ENCODE results near the gene POTEF. TPM values are rescaled to one million over a fixed set of nuclear protein-coding genes. Genes with fewer than 3 reads are reported as not detected.
"Not testable (repeated sequence)": the region's sequence is repeated elsewhere in the genome, so short reads cannot be mapped to it uniquely, and the experiment has no call there.

Gene POTEF
- total and polyA plus RNA-seq, 2 experiments from 2014 or later = 1.1 to 3.0 TPM

DNA sequence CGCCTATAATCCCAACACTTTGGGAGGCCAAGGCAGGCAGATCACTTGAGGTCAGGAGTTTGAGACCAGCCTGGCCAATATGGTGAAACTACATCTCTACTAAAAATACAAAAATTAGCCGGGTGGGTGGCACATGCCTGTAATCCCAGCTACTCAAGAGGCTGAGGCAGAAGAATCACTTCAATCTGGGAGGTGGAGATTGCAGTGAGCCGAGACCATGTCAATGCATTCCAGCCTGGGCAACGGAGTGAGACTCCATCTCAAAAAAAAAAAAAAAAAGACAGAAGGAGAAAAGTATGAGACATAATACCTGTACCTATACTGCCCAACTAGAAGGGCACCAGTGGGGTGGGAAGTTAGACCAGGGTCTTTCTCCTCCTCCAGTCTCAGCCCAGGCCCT, 30.4 kb upstream of the POTEF start:
- not testable (repeated sequence) for H3K27ac Mint-ChIP-seq; H3K27me3 ChIP-seq (ENCODE audit: insufficient read depth); H3F3A ChIP-seq (replicated peaks; ENCODE audit: low read depth); H4K20me1 ChIP-seq (replicated peaks; ENCODE audit: insufficient read depth); H3K27ac ChIP-seq (ENCODE audit: low read depth); H3K4me1 Mint-ChIP-seq; ATAC-seq; H3K4me2 ChIP-seq; H2AFZ ChIP-seq; DNase-seq (ENCODE audit: low spot score); H3K9me2 ChIP-seq (ENCODE audit: insufficient read depth); H3K9me3 Mint-ChIP-seq; H3K4me3 Mint-ChIP-seq; H3K4me3 ChIP-seq; H3K36me3 ChIP-seq (ENCODE audit: insufficient read depth); H3K79me2 ChIP-seq (replicated peaks; ENCODE audit: insufficient read depth); H3K4me1 ChIP-seq (ENCODE audit: insufficient read depth)
- H3K27me3 Mint-ChIP-seq (ENCODE audit: insufficient read depth, low read depth, poor library complexity) = peaks cover 10% of the 10 kb centered on the region
- peaks cover 42% of the 10 kb centered on the region for H3K36me3 Mint-ChIP-seq (ENCODE audit: low read depth)

DNA sequence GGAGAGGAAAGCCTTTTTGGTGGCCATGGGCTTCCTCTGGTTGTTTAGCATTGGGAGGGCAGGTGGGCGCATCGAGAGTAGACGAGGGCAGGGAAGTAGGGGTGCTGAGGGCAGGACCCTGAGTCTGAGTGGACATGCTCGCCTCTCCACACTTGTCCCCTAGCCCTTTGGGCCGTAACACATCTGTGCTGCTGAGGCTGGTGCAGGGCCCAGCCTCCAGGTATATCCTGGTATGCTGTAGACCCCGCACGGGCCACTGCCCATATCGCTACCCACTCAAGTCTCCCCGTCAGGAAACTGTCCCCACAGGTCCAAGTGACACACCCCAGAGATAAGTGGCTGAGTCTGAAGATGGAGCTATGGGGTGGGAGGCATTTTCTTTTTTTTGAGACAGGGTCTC, 29.6 kb upstream of the POTEF start:
- no peak overlapping the region for H3K27ac Mint-ChIP-seq
- peaks cover 39% of the 10 kb centered on the region for H3K36me3 Mint-ChIP-seq (ENCODE audit: low read depth)

More for the DNA sequence above, 29.6 kb upstream of the POTEF start:
- H3K9me3 Mint-ChIP-seq = no peaks in the 10 kb centered on the region
- TF ChIP-seq EZH2phosphoT487 (IDR thresholded peaks at IDR 0.05; ENCODE audit: unreplicated experiment) (no peak), NANOG (IDR thresholded peaks at IDR 0.05; ENCODE audit: borderline replicate concordance) (no peak), CREB1 (CRISPR knock-in tag; IDR thresholded peaks at IDR 0.05; ENCODE audit: low read depth) (no peak), ZNF114 (CRISPR knock-in tag; IDR thresholded peaks at IDR 0.05) (no peak)
- TF ChIP-seq, protein P1, sequence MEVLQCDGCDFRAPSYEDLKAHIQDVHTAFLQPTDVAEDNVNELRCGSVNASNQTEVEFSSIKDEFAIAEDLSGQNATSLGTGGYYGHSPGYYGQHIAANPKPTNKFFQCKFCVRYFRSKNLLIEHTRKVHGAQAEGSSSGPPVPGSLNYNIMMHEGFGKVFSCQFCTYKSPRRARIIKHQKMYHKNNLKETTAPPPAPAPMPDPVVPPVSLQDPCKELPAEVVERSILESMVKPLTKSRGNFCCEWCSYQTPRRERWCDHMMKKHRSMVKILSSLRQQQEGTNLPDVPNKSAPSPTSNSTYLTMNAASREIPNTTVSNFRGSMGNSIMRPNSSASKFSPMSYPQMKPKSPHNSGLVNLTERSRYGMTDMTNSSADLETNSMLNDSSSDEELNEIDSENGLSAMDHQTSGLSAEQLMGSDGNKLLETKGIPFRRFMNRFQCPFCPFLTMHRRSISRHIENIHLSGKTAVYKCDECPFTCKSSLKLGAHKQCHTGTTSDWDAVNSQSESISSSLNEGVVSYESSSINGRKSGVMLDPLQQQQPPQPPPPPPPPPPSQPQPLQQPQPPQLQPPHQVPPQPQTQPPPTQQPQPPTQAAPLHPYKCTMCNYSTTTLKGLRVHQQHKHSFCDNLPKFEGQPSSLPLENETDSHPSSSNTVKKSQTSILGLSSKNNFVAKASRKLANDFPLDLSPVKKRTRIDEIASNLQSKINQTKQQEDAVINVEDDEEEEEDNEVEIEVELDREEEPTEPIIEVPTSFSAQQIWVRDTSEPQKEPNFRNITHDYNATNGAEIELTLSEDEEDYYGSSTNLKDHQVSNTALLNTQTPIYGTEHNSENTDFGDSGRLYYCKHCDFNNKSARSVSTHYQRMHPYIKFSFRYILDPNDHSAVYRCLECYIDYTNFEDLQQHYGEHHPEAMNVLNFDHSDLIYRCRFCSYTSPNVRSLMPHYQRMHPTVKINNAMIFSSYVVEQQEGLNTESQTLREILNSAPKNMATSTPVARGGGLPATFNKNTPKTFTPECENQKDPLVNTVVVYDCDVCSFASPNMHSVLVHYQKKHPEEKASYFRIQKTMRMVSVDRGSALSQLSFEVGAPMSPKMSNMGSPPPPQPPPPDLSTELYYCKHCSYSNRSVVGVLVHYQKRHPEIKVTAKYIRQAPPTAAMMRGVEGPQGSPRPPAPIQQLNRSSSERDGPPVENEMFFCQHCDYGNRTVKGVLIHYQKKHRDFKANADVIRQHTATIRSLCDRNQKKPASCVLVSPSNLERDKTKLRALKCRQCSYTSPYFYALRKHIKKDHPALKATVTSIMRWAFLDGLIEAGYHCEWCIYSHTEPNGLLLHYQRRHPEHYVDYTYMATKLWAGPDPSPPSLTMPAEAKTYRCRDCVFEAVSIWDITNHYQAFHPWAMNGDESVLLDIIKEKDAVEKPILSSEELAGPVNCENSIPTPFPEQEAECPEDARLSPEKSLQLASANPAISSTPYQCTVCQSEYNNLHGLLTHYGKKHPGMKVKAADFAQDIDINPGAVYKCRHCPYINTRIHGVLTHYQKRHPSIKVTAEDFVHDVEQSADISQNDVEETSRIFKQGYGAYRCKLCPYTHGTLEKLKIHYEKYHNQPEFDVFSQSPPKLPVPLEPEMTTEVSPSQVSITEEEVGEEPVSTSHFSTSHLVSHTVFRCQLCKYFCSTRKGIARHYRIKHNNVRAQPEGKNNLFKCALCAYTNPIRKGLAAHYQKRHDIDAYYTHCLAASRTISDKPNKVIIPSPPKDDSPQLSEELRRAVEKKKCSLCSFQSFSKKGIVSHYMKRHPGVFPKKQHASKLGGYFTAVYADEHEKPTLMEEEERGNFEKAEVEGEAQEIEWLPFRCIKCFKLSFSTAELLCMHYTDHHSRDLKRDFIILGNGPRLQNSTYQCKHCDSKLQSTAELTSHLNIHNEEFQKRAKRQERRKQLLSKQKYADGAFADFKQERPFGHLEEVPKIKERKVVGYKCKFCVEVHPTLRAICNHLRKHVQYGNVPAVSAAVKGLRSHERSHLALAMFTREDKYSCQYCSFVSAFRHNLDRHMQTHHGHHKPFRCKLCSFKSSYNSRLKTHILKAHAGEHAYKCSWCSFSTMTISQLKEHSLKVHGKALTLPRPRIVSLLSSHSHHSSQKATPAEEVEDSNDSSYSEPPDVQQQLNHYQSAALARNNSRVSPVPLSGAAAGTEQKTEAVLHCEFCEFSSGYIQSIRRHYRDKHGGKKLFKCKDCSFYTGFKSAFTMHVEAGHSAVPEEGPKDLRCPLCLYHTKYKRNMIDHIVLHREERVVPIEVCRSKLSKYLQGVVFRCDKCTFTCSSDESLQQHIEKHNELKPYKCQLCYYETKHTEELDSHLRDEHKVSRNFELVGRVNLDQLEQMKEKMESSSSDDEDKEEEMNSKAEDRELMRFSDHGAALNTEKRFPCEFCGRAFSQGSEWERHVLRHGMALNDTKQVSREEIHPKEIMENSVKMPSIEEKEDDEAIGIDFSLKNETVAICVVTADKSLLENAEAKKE (CRISPR knock-in tag; IDR thresholded peaks at IDR 0.05) = no peak
- TF ChIP-seq, protein P2, sequence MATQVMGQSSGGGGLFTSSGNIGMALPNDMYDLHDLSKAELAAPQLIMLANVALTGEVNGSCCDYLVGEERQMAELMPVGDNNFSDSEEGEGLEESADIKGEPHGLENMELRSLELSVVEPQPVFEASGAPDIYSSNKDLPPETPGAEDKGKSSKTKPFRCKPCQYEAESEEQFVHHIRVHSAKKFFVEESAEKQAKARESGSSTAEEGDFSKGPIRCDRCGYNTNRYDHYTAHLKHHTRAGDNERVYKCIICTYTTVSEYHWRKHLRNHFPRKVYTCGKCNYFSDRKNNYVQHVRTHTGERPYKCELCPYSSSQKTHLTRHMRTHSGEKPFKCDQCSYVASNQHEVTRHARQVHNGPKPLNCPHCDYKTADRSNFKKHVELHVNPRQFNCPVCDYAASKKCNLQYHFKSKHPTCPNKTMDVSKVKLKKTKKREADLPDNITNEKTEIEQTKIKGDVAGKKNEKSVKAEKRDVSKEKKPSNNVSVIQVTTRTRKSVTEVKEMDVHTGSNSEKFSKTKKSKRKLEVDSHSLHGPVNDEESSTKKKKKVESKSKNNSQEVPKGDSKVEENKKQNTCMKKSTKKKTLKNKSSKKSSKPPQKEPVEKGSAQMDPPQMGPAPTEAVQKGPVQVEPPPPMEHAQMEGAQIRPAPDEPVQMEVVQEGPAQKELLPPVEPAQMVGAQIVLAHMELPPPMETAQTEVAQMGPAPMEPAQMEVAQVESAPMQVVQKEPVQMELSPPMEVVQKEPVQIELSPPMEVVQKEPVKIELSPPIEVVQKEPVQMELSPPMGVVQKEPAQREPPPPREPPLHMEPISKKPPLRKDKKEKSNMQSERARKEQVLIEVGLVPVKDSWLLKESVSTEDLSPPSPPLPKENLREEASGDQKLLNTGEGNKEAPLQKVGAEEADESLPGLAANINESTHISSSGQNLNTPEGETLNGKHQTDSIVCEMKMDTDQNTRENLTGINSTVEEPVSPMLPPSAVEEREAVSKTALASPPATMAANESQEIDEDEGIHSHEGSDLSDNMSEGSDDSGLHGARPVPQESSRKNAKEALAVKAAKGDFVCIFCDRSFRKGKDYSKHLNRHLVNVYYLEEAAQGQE (IDR thresholded peaks at IDR 0.05; ENCODE audit: unreplicated experiment) = no peak
- H3K4me1 Mint-ChIP-seq = peaks cover 3% of the 10 kb centered on the region; the same call in 2 of the 3 replicates
- H3K27me3 ChIP-seq (ENCODE audit: insufficient read depth) = no peaks in the 10 kb centered on the region
- ATAC-seq = no peak
- H3K4me3 ChIP-seq = no peak overlapping the region
- H3K4me2 ChIP-seq = no peak overlapping the region
- no peaks in the 10 kb centered on the region; the same call in 1 of the 2 replicates for H4K20me1 ChIP-seq (replicated peaks; ENCODE audit: insufficient read depth)
- H3K36me3 ChIP-seq (ENCODE audit: insufficient read depth) = no peaks in the 10 kb centered on the region
- no peaks in the 10 kb centered on the region for H3F3A ChIP-seq (replicated peaks; ENCODE audit: low read depth)
- H3K4me1 ChIP-seq (ENCODE audit: insufficient read depth) = no peaks in the 10 kb centered on the region
- H2AFZ ChIP-seq = no peak overlapping the region
- no peaks in the 10 kb centered on the region for H3K79me2 ChIP-seq (replicated peaks; ENCODE audit: insufficient read depth)
- DNase-seq (ENCODE audit: low spot score) = no peak
- peaks cover 10% of the 10 kb centered on the region for H3K27me3 Mint-ChIP-seq (ENCODE audit: insufficient read depth, low read depth, poor library complexity)
- no peak overlapping the region for H3K27ac ChIP-seq (ENCODE audit: low read depth)
- no peaks in the 10 kb centered on the region for H3K9me2 ChIP-seq (ENCODE audit: insufficient read depth)
- H3K4me3 Mint-ChIP-seq = no peak overlapping the region
